ENCODE data around the gene PDP2.

GRCh38 chr16:66842765-66843164 lies 37.5 kb upstream of the PDP2 start:
- TF ChIP-seq RAD21 (IDR thresholded peaks at IDR 0.05; ENCODE audit: low read length) (no peak), CTCF (conservative IDR thresholded peaks at IDR 0.05; ENCODE audit: low read depth, low read length) (no peak), ELK1 (IDR thresholded peaks at IDR 0.05; ENCODE audit: borderline replicate concordance, low read depth, low read length) (no peak), SMC3 (IDR thresholded peaks at IDR 0.05; ENCODE audit: low read depth, low read length) (no peak), NFE2L2 (IDR thresholded peaks at IDR 0.05; ENCODE audit: low read depth, low read length) (no peak), RFX5 (IDR thresholded peaks at IDR 0.05; ENCODE audit: low read depth, low read length) (no peak), CEBPB (IDR thresholded peaks at IDR 0.05; ENCODE audit: low read depth, low read length) (no peak), POLR2A (IDR thresholded peaks at IDR 0.05; ENCODE audit: low read depth, low read length) (no peak), RCOR1 (IDR thresholded peaks at IDR 0.05; ENCODE audit: insufficient replicate concordance, low read length) (no peak), MAZ (IDR thresholded peaks at IDR 0.05; ENCODE audit: borderline replicate concordance, low read depth, low read length) (no peak), BHLHE40 (IDR thresholded peaks at IDR 0.05; ENCODE audit: low read depth, low read length) (no peak), USF2 (IDR thresholded peaks at IDR 0.05; ENCODE audit: low read depth, low read length) (no peak), CHD1 (IDR thresholded peaks at IDR 0.05; ENCODE audit: low read depth, low read length) (no peak)
